ENCODE measurements around the gene PDZD4.

PDZD4 gene

DNA sequence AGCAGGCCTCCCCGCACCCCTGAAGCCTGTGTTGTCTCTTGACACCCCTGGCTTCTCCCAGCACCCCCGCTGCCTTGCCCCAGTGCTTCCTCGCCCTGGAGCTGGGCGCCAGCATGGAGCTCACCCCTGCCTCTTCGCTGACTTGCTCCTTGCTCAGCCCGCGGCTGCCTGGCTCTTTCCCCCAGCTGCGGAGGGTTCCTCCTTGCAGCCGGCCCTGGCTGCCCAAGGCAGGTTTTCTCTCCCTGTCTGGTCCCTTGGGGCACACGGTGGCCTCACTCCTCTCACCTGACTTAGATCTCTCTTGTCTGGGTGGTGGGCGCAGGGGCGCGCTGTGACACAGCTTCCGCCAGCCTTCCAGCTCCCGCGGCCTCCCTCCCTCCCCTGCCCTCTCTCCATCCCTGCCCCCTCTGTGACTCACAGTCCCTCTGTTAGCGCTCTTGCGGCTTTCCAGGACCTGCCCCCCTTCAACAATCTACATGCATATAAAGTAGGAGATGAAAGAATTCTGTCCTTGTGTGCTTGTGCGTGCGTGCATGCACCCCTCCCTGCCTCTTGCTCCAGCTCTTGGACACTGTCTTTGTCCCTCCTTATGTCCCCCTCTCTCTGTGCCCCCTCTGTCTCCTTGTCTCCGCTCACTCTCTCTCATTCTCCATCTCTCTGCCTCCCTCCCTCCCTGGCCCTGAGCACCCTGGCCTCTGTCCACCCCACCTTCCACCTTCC is 64.1 kb downstream of the PDZD4 start:
- TF ChIP-seq TAF1 (IDR thresholded peaks at IDR 0.05; ENCODE audit: borderline replicate concordance, low read depth, low read length): no peak
- TF ChIP-seq POLR2A (IDR thresholded peaks at IDR 0.05; ENCODE audit: low read depth, low read length): no peak
- no peak for TF ChIP-seq POLR2AphosphoS5 (IDR thresholded peaks at IDR 0.05; ENCODE audit: low read depth, low read length)
- DNase-seq (ENCODE audit: insufficient read length) (peak; percentile 38), FAIRE-seq (no peak)

DNA sequence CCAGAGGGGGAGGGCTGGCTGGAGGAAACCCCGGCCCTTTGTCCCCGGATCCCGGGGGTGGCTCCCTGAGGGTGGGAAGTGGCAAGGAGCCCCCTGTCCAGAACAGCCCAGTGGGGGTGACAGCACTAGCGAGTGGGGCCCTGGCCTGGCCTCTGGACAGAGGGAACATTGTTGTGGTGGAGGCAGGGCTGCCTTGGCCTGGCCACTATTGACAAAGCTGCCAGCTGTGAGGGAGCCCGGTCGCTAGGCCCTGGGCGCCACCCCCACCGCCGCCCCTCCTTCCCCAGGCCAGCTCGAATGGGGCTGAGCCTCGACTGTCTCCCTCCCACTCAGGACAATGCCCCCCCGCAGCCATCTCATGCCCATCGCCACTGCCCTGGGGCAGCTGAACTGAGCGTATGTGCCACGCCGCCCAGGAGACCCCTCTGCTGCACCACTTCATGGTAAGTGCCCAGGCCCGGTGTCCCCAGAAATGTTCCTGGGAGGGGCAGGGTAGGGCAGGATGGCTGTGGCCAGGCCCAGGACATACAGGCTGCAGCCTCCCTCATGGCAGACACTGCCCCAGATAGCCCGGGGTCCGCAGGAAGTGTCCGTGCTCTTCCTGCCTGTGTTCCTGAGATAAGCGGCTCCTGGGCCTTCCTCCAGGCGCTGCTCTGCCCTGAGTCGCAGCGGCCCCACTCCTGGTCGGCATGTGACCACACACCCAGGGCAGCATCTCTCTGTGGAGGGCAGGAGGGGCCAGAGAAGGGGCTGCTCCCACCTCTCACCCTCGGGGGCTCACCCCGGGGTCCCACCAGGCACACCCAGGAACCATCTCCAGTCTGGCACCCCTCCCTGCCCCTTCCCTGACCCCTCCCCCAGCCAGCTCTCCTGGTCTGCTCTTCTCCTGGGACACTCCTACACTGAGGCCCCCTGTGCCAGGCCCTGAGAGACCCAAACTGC is 64.9 kb downstream of the PDZD4 start:
- FAIRE-seq (no peak), DNase-seq (ENCODE audit: insufficient read length) (peak; percentile 22)
- no peak for TF ChIP-seq POLR2AphosphoS5 (IDR thresholded peaks at IDR 0.05; ENCODE audit: low read depth, low read length)
- TF ChIP-seq POLR2A (IDR thresholded peaks at IDR 0.05; ENCODE audit: low read depth, low read length): no peak
- no peak for TF ChIP-seq TAF1 (IDR thresholded peaks at IDR 0.05; ENCODE audit: borderline replicate concordance, low read depth, low read length)

DNA sequence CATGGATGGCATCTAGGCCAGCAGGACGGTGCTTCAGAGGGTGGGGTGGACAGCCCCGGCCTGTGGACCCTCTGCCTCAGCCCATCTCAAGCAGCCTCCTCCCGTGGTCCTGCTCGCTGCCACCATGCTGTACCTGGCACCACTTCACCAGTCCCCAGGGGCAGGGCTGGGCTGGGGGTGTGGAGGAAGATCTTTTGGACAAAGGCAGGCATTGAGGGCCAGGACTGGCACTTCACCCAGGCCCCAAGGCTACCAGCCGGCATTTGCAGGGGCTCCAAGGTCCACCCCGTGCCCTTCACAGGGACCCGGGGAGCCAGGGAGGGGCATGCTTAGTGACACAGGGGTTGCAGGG is 65.6 kb downstream of the PDZD4 start:
- FAIRE-seq (no peak), DNase-seq (ENCODE audit: insufficient read length) (peak; percentile 19)
- TF ChIP-seq TAF1 (IDR thresholded peaks at IDR 0.05; ENCODE audit: borderline replicate concordance, low read depth, low read length): no peak
- no peak for TF ChIP-seq POLR2A (IDR thresholded peaks at IDR 0.05; ENCODE audit: low read depth, low read length)
- TF ChIP-seq POLR2AphosphoS5 (IDR thresholded peaks at IDR 0.05; ENCODE audit: low read depth, low read length): no peak

DNA sequence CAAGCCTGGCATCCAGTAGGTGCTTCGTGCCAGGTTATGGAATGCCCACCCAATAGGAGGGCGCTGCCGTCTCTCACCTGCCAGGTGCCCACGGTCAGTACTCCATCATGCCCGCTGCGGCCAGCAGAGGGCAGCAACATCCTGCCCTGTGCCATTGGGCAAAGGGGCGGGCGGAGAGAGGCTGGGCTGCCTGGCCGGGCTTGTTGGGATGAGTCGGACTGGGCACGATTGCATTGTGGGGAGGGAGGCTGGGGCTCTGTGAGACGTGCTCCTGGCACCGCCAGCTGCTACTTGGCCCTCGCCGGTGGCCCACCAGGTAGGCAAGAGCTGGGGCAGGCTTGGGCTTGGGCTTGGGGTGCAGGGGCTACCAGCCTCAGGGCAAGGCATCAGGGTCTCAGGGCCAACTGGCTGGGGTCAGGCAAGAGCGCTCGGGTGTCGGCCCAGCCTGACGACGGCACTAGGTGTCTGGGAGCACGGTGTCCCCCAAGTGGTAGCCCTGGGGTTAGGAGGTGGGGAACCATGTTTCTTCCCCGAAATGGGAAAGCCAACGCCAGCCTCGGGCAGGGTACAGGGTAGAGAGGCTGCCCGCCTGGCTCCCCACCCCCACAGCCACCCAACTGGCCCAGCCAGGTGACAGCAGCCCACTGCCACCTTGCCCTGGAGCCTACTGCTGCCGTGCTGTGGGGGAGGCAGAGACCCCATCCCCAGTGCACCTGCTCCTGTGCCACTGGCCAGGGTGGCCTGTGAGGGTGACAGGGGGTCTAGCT is 66.2 kb downstream of the PDZD4 start, which contains the start of gene PLXNB3:
TSS of gene PLXNB3 (plus strand) at position 261 of the 767 bp plus-strand sequence. CDS start 1,287 bp downstream, outside the sequence.
- peak; percentile 85 for DNase-seq (ENCODE audit: insufficient read length)
- no peak for TF ChIP-seq POLR2AphosphoS5 (IDR thresholded peaks at IDR 0.05; ENCODE audit: low read depth, low read length)
- no peak for TF ChIP-seq POLR2A (IDR thresholded peaks at IDR 0.05; ENCODE audit: low read depth, low read length)
- TF ChIP-seq TAF1 (IDR thresholded peaks at IDR 0.05; ENCODE audit: borderline replicate concordance, low read depth, low read length): no peak
- peak; percentile 84 for FAIRE-seq

DNA sequence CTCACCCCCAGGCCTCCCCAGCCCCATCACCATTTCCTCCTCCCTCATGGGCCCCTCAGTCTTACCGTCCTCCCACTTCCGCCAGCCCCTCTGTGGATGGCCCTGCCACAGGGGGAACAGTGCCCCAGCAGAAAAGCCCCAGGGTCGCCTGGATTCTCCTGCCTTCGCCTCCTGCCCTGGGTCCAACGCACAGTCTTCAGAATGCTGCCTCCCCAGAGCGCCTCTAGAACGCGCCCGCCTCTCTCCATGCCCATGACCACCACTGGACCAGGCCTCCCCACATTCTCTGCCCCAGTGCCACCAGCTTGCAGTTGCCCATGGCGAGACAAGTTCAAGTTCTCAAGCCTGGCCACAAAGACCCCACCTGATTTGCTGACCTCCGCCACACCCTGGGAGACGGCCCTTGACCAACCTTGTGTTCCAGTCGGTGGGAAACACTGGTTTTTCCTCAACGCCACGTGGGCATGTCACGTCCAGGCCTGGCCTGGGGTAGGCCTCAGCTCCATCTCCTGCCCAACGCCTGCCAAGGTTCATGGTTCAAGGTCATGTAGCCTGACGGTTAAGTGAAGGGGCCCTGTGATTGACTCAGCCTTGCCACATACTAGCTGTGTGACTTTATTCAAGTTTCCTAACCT is 66.9 kb downstream of the PDZD4 start:
- FAIRE-seq (no peak), DNase-seq (ENCODE audit: insufficient read length) (peak; percentile 22)
- TF ChIP-seq POLR2AphosphoS5 (IDR thresholded peaks at IDR 0.05; ENCODE audit: low read depth, low read length) (no peak), TAF1 (IDR thresholded peaks at IDR 0.05; ENCODE audit: borderline replicate concordance, low read depth, low read length) (no peak), POLR2A (IDR thresholded peaks at IDR 0.05; ENCODE audit: low read depth, low read length) (no peak)

DNA sequence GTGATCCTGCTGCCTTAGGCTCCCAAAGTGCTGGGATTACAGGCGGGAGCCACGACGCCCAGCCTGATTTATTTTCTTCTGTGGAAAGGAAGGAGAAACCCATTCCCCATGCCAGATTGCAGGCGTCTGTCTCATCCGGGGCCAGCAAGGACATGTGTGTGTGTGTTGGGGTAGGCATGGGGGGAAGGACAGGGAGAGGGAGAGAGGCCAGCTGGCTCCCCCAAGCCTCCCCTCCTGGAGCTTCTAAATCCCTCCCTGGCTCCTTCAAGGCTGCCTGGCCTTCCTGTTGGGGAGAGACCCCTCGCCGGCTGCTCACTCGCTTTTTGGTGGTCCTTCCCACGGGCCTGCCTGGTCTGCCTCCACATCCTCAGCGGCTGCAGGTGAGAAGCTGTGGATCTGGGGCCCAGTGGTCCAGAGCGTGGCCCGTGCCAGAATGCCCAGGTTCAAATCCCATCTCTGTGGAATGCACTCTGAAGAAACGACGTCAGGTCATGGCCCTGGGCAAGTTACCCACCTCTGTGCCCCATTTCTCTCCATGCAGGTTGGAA is 67.6 kb downstream of the PDZD4 start:
- FAIRE-seq: no peak
- no peak for DNase-seq (ENCODE audit: insufficient read length)
- TF ChIP-seq POLR2AphosphoS5 (IDR thresholded peaks at IDR 0.05; ENCODE audit: low read depth, low read length) (no peak), POLR2A (IDR thresholded peaks at IDR 0.05; ENCODE audit: low read depth, low read length) (no peak), TAF1 (IDR thresholded peaks at IDR 0.05; ENCODE audit: borderline replicate concordance, low read depth, low read length) (no peak)

DNA sequence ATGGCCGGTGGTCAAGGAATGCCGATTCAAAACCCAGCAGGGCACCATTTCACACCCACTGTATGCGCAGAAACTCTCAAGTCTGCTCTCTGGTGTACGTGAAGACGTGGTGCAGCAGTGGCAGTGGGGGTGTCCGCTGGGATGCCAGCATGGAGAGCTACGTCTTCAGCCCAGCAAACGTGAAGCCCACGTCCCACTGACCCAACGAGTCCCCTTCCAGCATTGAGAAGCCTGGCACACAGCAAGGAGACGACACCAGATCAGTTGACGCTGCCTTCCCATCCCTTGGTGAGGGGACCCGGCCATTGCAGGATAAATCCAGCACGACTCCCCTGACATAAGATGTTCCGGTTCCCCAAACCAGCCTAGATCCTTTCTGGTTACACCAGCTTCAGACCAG is 68.5 kb downstream of the PDZD4 start:
- FAIRE-seq: no peak
- TF ChIP-seq POLR2A (IDR thresholded peaks at IDR 0.05; ENCODE audit: low read depth, low read length) (no peak), POLR2AphosphoS5 (IDR thresholded peaks at IDR 0.05; ENCODE audit: low read depth, low read length) (no peak), TAF1 (IDR thresholded peaks at IDR 0.05; ENCODE audit: borderline replicate concordance, low read depth, low read length) (no peak)
- DNase-seq (ENCODE audit: insufficient read length): no peak

DNA sequence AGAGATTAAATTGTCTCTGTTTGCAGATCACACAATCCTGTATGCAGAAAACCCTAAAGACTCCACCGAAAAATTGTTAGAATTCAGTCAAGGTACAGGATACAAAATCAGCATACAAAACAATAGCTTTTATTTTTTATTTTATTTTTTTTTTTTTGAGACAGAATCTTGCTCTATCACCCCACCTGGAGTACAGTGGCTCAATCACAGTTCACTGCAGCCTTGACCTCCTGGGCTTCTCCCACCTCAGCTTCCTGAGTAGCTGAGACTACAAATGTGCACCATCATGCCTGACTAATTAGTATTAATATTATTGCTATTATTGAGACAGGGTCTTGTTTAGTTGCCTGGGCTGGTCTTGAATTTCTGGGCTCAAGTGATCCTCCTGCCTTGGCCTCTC is 75.2 kb downstream of the PDZD4 start:
- DNase-seq (ENCODE audit: insufficient read length): no peak
- TF ChIP-seq POLR2A (IDR thresholded peaks at IDR 0.05; ENCODE audit: low read depth, low read length): no peak
- TF ChIP-seq TAF1 (IDR thresholded peaks at IDR 0.05; ENCODE audit: borderline replicate concordance, low read depth, low read length): no peak
- TF ChIP-seq POLR2AphosphoS5 (IDR thresholded peaks at IDR 0.05; ENCODE audit: low read depth, low read length): no peak
- no peak for FAIRE-seq

Data from GM12892 (cell line).